A549 (cell line): Measurements from ENCODE around the gene BABAM2. TPM values are rescaled to one million over a fixed set of nuclear protein-coding genes. Genes with fewer than 3 reads are reported as not detected.

Experiments used
- ATAC-seq, 2 experiments: fragments of 200-7000 bp in 1 of 2; fragments of >200 bp in 1 of 2; cut with Nextera tagmentation in 1 of 2; cut with Tn5 transposase in 1 of 2; 3 replicates each; pipeline versions ENCODE4 v1.8.0 to v1.9.1; 2018 to 2020; ENCODE audit warnings: mild to moderate bottlenecking in 1 of 2, moderate library complexity in 1 of 2
- CTCF ChIA-PET: fragments of 300-600 bp; sonication (Branson Sonifier 250); formaldehyde crosslinking; extraction: SDS; loops from one replicate; lab custom pipeline; 2021; ENCODE audit warnings: antibody characterized with exemption, inconsistent platforms; lab: Yijun Ruan, JAX
- POLR2A ChIA-PET: fragments of 350-600 bp; formaldehyde crosslinking; extraction: SDS; loops from one replicate; lab custom pipeline; 2021; ENCODE audit warnings: antibody characterized with exemption, inconsistent platforms; lab: Yijun Ruan, JAX
- DNase-seq, 2 experiments: peaks; one replicate each; pipeline versions ENCODE4 v3.0.0 to v3.0.0-alpha.2; 2011 to 2016; ENCODE audit warnings: low read depth in 1 of 2, low spot score in 1 of 2
- FAIRE-seq: peaks from 2 replicates; lab custom pipeline; 2011; peaks lifted over from hg19 to GRCh38; lab: Jason Lieb, UNC
- H3K27ac ChIP-seq, 2 experiments: fragments of >200 bp; sonication (Bioruptor Twin); formaldehyde crosslinking; 3 replicates each; pipeline ENCODE4 v1.5.1; 2016 to 2017
- H3K4me1 ChIP-seq: fragments of >200 bp; sonication (Bioruptor Twin); formaldehyde crosslinking; 3 replicates; pipeline ENCODE4 v1.6.1; 2016
- H3K4me2 ChIP-seq: fragments of >200 bp; sonication (Bioruptor Twin); formaldehyde crosslinking; 3 replicates; pipeline ENCODE4 v1.6.1; 2016
- H3K4me3 ChIP-seq: fragments of >200 bp; sonication (Bioruptor Twin); formaldehyde crosslinking; 3 replicates; pipeline ENCODE4 v1.5.1; 2016
- H3K9me3 ChIP-seq: fragments of >200 bp; sonication (Bioruptor Twin); formaldehyde crosslinking; 3 replicates; pipeline ENCODE4 v1.6.1; 2016
- CBX2 ChIP-seq: fragments of 200-600 bp; sonication (generic); IDR thresholded peaks from 2 replicates; pipeline ENCODE4 v1.6.1; 2016; ENCODE audit warnings: low read depth, mild to moderate bottlenecking, borderline replicate concordance
- CHD4 ChIP-seq: fragments of 200-600 bp; sonication (generic); IDR thresholded peaks from 2 replicates; pipeline ENCODE4 v1.6.1; 2016; ENCODE audit warnings: antibody characterized with exemption, mild to moderate bottlenecking, borderline replicate concordance
- EHF ChIP-seq: fragments of 250-450 bp; sonication (Bioruptor Pico); IDR thresholded peaks from 2 replicates; pipeline ENCODE4 v1.5.0; 2020; ENCODE audit warnings: mild to moderate bottlenecking
- EHMT2 ChIP-seq: fragments of 200-600 bp; sonication (generic); IDR thresholded peaks from 2 replicates; pipeline ENCODE4 v1.6.1; 2016; ENCODE audit warnings: antibody characterized with exemption, low read depth, mild to moderate bottlenecking, moderate library complexity
- EP300 ChIP-seq, 2 experiments: fragments of >200 bp; sonication (Bioruptor Twin); formaldehyde crosslinking; IDR thresholded peaks; 2 replicates in 1 of 2; 3 replicates in 1 of 2; pipeline ENCODE4 v1.6.1; 2016 to 2017
- ESRRA ChIP-seq: fragments of 150-350 bp; IDR thresholded peaks from 2 replicates; pipeline ENCODE4 v1.6.1; 2014; ENCODE audit warnings: mild to moderate bottlenecking, low read length, borderline replicate concordance
- FOSL2 ChIP-seq, 2 experiments: fragments of 450-650 bp in 1 of 2; fragments of >200 bp in 1 of 2; sonication (Bioruptor Twin) in 1 of 2; formaldehyde crosslinking; IDR thresholded peaks; 2 replicates each; pipeline versions ENCODE4 v1.5.0 to v1.6.1; 2016 to 2020; ENCODE audit warnings: mild to moderate bottlenecking in 1 of 2, moderate library complexity in 1 of 2
- GATA3 ChIP-seq: IDR thresholded peaks from 2 replicates; pipeline ENCODE4 v1.6.1; 2012; ENCODE audit warnings: borderline replicate concordance
- HDAC2 ChIP-seq: fragments of 200-600 bp; sonication (generic); IDR thresholded peaks from 2 replicates; pipeline ENCODE4 v1.6.1; 2016
- JUNB ChIP-seq: fragments of >200 bp; sonication (Bioruptor Twin); formaldehyde crosslinking; IDR thresholded peaks from 2 replicates; pipeline ENCODE4 v1.6.1; 2016
- KDM1A ChIP-seq: fragments of 200-600 bp; sonication (generic); IDR thresholded peaks from 2 replicates; pipeline ENCODE4 v1.6.1; 2016; ENCODE audit warnings: low read depth, mild to moderate bottlenecking
- MYC ChIP-seq: IDR thresholded peaks from 2 replicates; pipeline ENCODE4 v1.6.1; 2012; ENCODE audit warnings: mild to moderate bottlenecking, inconsistent platforms, low read length, improper control_type of control experiment, borderline replicate concordance
- NFE2L2 ChIP-seq: fragments of 150-350 bp; conservative IDR thresholded peaks from 2 replicates; pipeline ENCODE4 v1.6.1; 2014; ENCODE audit warnings: low read length
- RARB ChIP-seq: fragments of 250-450 bp; sonication (Bioruptor Pico); IDR thresholded peaks from 2 replicates; pipeline ENCODE4 v1.8.0; 2021; ENCODE audit warnings: mild to moderate bottlenecking, moderate library complexity
- RNF2 ChIP-seq: fragments of 200-600 bp; sonication (generic); IDR thresholded peaks from 2 replicates; pipeline ENCODE4 v1.6.1; 2016; ENCODE audit warnings: low read depth, mild to moderate bottlenecking, antibody characterized with exemption, moderate library complexity, borderline replicate concordance
- TP53 ChIP-seq: fragments of 250-450 bp; sonication (Bioruptor Pico); IDR thresholded peaks from 2 replicates; pipeline ENCODE4 v1.5.0; 2021; ENCODE audit warnings: mild to moderate bottlenecking, moderate library complexity
- ZFP36 ChIP-seq: fragments of 450-650 bp; IDR thresholded peaks from 2 replicates; pipeline ENCODE4 v1.6.1; 2014; ENCODE audit warnings: borderline replicate concordance; ENCODE audit not compliant: partially characterized antibody
- WGBS: methylation state at CpG from one replicate; pipeline ENCODE4 v1.1.6; 2017; ENCODE audit errors: missing lambda C conversion rate; 5-methylcytosine and 5-hydroxymethylcytosine counted together
- polyA plus RNA-seq, 4 experiments: library from polyadenylated mRNA; depleted of rRNA in 3 of 4; stranded (reverse); fragments of >200 nt; fragmentation: RNase III in 1 of 4; extraction: RNeasy Plus Mini Kit Qiagen cat#74134 plus additional on column Dnase treatment in 1 of 4; gene quantifications; 2 replicates in 3 of 4; 3 replicates in 1 of 4; pipeline ENCODE4 v1.2.3, GENCODE V29; 2011 to 2017
- TF ChIP-seq, protein P1 (sequence below): fragments of >200 bp; sonication (Bioruptor Twin); formaldehyde crosslinking; IDR thresholded peaks from 3 replicates; pipeline ENCODE4 v1.5.1; 2016
- TF ChIP-seq, protein P2 (sequence below): IDR thresholded peaks from 2 replicates; pipeline ENCODE4 v1.6.1; 2012
- TF ChIP-seq, protein P3 (sequence below): fragments of 200-600 bp; sonication (generic); IDR thresholded peaks from 2 replicates; pipeline ENCODE4 v1.6.1; 2016; ENCODE audit warnings: antibody characterized with exemption, mild to moderate bottlenecking, moderate library complexity
- TF ChIP-seq, protein P4 (sequence below): fragments of 150-350 bp; IDR thresholded peaks from 2 replicates; pipeline ENCODE4 v1.6.1; 2014; ENCODE audit warnings: low read depth, mild to moderate bottlenecking, low read length
- TF ChIP-seq, protein P5 (sequence below): fragments of 450-650 bp; IDR thresholded peaks from 2 replicates; pipeline ENCODE4 v1.6.1; 2014; ENCODE audit warnings: antibody characterized with exemption

The BABAM2 gene
- polyA plus RNA-seq, 2 of the 4 experiments (the other 2 are of a cell fraction): 53.7 to 78.4 TPM

DNA sequence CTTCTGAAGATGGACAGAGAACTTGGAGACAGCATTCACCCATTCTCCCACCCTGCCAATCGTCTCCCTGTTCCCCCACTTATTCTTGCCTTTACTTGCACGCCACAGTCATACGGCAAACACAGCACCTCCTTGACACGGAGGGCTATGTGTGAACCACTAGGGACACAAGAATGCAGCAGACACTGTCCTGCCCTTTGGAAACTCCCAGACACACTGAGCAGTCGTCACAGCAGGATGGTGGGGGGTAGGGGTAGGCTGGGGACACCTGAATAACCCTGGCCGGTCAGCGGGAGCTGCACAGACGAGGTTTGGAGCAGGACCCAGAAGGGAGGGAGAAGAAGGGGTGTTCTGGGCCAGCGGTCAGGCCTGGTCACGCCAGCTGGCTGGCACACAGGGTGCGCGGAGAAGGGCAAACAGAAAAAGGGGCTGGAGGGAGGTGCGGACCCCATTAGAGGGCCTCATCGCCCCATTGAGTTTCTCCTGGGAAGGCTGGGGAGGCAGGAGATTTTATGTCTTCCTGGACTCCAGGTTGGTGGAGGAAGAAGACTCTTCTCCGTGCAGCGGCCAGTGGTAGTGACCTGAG is 462.2 kb downstream of the BABAM2 start (continued):
- no peak for TF ChIP-seq JUNB
- no peak for TF ChIP-seq ESRRA
- TF ChIP-seq, protein P1, sequence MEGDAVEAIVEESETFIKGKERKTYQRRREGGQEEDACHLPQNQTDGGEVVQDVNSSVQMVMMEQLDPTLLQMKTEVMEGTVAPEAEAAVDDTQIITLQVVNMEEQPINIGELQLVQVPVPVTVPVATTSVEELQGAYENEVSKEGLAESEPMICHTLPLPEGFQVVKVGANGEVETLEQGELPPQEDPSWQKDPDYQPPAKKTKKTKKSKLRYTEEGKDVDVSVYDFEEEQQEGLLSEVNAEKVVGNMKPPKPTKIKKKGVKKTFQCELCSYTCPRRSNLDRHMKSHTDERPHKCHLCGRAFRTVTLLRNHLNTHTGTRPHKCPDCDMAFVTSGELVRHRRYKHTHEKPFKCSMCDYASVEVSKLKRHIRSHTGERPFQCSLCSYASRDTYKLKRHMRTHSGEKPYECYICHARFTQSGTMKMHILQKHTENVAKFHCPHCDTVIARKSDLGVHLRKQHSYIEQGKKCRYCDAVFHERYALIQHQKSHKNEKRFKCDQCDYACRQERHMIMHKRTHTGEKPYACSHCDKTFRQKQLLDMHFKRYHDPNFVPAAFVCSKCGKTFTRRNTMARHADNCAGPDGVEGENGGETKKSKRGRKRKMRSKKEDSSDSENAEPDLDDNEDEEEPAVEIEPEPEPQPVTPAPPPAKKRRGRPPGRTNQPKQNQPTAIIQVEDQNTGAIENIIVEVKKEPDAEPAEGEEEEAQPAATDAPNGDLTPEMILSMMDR: no peak

DNA sequence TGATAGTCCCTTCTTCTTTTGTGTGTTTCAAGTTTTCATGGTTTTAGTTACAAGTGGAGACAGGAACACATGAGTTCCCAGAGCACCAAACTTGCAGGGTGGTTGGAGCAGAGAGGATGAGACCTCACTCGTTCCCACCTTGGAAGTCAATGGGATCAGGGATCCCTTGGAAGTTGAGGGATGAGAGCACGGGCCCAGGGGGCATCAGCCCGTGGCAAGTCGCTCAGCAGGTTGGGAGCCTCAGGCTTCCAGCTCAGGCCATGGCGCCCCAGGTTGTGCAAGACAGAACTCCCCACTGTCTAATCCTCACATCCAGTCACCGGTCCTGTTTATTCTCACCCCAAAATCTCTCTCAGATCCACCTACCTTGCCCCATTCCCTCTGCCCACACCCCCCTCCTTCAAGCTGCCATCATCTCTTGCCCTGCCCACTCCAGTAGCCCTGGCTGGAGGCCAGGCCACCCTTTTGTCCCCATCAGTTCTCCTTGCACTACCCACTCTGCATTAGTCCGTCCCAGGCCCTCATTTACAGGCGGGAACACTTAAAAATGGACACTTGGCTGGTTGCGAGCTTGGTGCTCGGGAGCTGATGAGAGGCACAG is 464.5 kb downstream of the BABAM2 start:
- ATAC-seq (no peak), FAIRE-seq (no peak), DNase-seq (no peak)
- TF ChIP-seq CBX2 (no peak), GATA3 (no peak), RARB (CRISPR knock-in tag) (no peak), HDAC2 (no peak), KDM1A (no peak), TP53 (CRISPR knock-in tag) (no peak), MYC (no peak), NFE2L2 (no peak), EHF (CRISPR knock-in tag) (no peak), ZFP36 (no peak), FOSL2 (IDR thresholded peaks at IDR 0.05) (no peak), FOSL2 (CRISPR knock-in tag; IDR thresholded peaks at IDR 0.05) (no peak), EP300 (IDR thresholded peaks at IDR 0.05) (no peak), CHD4 (no peak), RNF2 (no peak), EHMT2 (no peak)
- TF ChIP-seq, protein P2, sequence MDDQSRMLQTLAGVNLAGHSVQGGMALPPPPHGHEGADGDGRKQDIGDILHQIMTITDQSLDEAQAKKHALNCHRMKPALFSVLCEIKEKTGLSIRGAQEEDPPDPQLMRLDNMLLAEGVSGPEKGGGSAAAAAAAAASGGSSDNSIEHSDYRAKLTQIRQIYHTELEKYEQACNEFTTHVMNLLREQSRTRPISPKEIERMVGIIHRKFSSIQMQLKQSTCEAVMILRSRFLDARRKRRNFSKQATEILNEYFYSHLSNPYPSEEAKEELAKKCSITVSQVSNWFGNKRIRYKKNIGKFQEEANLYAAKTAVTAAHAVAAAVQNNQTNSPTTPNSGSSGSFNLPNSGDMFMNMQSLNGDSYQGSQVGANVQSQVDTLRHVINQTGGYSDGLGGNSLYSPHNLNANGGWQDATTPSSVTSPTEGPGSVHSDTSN: no peak
- TF ChIP-seq, protein P3, sequence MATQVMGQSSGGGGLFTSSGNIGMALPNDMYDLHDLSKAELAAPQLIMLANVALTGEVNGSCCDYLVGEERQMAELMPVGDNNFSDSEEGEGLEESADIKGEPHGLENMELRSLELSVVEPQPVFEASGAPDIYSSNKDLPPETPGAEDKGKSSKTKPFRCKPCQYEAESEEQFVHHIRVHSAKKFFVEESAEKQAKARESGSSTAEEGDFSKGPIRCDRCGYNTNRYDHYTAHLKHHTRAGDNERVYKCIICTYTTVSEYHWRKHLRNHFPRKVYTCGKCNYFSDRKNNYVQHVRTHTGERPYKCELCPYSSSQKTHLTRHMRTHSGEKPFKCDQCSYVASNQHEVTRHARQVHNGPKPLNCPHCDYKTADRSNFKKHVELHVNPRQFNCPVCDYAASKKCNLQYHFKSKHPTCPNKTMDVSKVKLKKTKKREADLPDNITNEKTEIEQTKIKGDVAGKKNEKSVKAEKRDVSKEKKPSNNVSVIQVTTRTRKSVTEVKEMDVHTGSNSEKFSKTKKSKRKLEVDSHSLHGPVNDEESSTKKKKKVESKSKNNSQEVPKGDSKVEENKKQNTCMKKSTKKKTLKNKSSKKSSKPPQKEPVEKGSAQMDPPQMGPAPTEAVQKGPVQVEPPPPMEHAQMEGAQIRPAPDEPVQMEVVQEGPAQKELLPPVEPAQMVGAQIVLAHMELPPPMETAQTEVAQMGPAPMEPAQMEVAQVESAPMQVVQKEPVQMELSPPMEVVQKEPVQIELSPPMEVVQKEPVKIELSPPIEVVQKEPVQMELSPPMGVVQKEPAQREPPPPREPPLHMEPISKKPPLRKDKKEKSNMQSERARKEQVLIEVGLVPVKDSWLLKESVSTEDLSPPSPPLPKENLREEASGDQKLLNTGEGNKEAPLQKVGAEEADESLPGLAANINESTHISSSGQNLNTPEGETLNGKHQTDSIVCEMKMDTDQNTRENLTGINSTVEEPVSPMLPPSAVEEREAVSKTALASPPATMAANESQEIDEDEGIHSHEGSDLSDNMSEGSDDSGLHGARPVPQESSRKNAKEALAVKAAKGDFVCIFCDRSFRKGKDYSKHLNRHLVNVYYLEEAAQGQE: no peak
- TF ChIP-seq, protein P4, sequence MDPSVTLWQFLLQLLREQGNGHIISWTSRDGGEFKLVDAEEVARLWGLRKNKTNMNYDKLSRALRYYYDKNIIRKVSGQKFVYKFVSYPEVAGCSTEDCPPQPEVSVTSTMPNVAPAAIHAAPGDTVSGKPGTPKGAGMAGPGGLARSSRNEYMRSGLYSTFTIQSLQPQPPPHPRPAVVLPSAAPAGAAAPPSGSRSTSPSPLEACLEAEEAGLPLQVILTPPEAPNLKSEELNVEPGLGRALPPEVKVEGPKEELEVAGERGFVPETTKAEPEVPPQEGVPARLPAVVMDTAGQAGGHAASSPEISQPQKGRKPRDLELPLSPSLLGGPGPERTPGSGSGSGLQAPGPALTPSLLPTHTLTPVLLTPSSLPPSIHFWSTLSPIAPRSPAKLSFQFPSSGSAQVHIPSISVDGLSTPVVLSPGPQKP: no peak
- TF ChIP-seq, protein P1: no peak
- TF ChIP-seq, protein P5, sequence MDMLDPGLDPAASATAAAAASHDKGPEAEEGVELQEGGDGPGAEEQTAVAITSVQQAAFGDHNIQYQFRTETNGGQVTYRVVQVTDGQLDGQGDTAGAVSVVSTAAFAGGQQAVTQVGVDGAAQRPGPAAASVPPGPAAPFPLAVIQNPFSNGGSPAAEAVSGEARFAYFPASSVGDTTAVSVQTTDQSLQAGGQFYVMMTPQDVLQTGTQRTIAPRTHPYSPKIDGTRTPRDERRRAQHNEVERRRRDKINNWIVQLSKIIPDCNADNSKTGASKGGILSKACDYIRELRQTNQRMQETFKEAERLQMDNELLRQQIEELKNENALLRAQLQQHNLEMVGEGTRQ: no peak
- no peak overlapping the region for H3K4me2 ChIP-seq
- ChIA-PET CTCF (interaction anchor here (0.6 kb wide), 1 partner anchor 8 kb away, joined by 3 read pairs; no protein-coding TSS in a partner anchor), POLR2A (no interaction called here)
- H3K4me1 ChIP-seq: peaks cover 17% of the 10 kb centered on the region
- H3K9me3 ChIP-seq: no peaks in the 10 kb centered on the region
- 93% methylated on average over 9 of the region's 10 CpGs for WGBS
- peak overlapping the region in 1 of 2 experiments; percentile 83; a peak in 3 of 6 replicates for H3K27ac ChIP-seq
- no peak overlapping the region for H3K4me3 ChIP-seq
